OCI-LY3 (cell line): Measurements from ENCODE around the gene KAZN.

Experiments
- H2AFZ ChIP-seq: fragments of 200-600, 300-600 bp; shearing (Covaris generic); 2 replicates; pipeline ENCODE4 v1.6.0; 2014; ENCODE audit warnings: antibody characterized with exemption, low read depth, low read length
- H3K27ac ChIP-seq: fragments of 200-600, 300-600 bp; sonication (generic); 2 replicates; pipeline ENCODE4 v1.5.1; 2014; ENCODE audit warnings: mild to moderate bottlenecking, low read length, moderate library complexity, mixed read lengths
- H3K27me3 ChIP-seq: fragments of 200-600, 300-600 bp; sonication (generic); 2 replicates; pipeline ENCODE4 v1.6.1; 2014; ENCODE audit warnings: low read depth, low read length, mixed read lengths
- H3K36me3 ChIP-seq: fragments of 200-600, 300-600 bp; sonication (generic); replicated peaks from 2 replicates; pipeline ENCODE3; 2014; ENCODE audit warnings: low read depth, low read length, mixed read lengths
- H3K4me1 ChIP-seq: fragments of 300-600, 200-600 bp; sonication (generic); 2 replicates; pipeline ENCODE4 v1.6.1; 2014; ENCODE audit warnings: low read length, mixed read lengths
- H3K4me2 ChIP-seq: fragments of 200-600, 300-600 bp; sonication (generic); 2 replicates; pipeline ENCODE4 v1.6.1; 2014; ENCODE audit warnings: low read length, mixed read lengths
- H3K4me3 ChIP-seq: fragments of 300-600, 200-600 bp; sonication (generic); 2 replicates; pipeline ENCODE4 v1.5.1; 2014; ENCODE audit warnings: antibody characterized with exemption, mild to moderate bottlenecking, low read length, moderate library complexity
- H3K79me2 ChIP-seq: fragments of 300-600, 200-600 bp; shearing (Covaris generic); 2 replicates; pipeline ENCODE4 v1.6.1; 2014; ENCODE audit warnings: mild to moderate bottlenecking, low read length, mixed read lengths
- H3K9ac ChIP-seq: fragments of 300-600, 200-600 bp; shearing (Covaris generic); 2 replicates; pipeline ENCODE4 v1.6.0; 2014; ENCODE audit warnings: mild to moderate bottlenecking, low read length, moderate library complexity
- H3K9me3 ChIP-seq: fragments of 200-600, 300-600 bp; shearing (Covaris generic); 2 replicates; pipeline ENCODE4 v1.6.1; 2014; ENCODE audit warnings: low read length, mixed read lengths; ENCODE audit not compliant: insufficient read depth
- H4K20me1 ChIP-seq: fragments of 200-600, 300-600 bp; sonication (generic); 2 replicates; pipeline ENCODE4 v1.6.1; 2016; ENCODE audit warnings: low read length, mixed read lengths; ENCODE audit not compliant: insufficient read depth
- EZH2phosphoT487 ChIP-seq: fragments of 200-600 bp; shearing (Covaris generic); IDR thresholded peaks from 2 replicates; pipeline ENCODE4 v1.6.1; 2018; ENCODE audit warnings: antibody characterized with exemption, mixed run types, low read depth
- TF ChIP-seq, protein P1 (sequence below): fragments of 200-600, 300-600 bp; sonication (generic); IDR thresholded peaks from 2 replicates; pipeline ENCODE4 v1.5.1; 2014; ENCODE audit warnings: antibody characterized with exemption, low read length, low read depth

The KAZN gene

DNA sequence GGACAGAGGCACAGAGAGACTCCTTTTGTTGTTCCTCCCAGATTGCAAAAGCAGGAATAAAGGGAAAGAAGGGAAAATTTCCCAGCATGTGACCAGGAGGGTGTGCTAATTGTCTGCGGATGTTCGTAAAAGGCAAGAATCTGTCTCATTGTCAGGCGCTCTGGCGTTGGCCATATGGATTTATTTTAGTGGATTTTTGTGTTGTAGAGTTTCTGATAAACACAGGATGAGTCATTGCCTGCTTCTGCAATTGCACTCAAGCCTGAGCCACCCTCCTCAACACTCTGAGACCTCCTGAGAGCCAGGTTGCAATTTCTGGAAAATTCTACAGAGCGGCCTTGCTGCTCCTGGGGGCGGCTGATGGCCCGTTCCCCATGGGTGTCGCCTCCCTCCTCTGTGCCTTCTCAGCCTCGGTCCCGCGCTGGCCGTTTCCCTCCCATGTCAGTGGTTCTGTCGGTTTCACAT is 227.7 kb downstream of the KAZN start:
- Histone ChIP-seq H2AFZ (no peak overlapping the region), H3K4me3 (no peak overlapping the region), H3K9ac (no peak overlapping the region), H3K4me1 (no peaks in the 10 kb centered on the region), H3K4me2 (no peak overlapping the region), H3K36me3 (no peaks in the 10 kb centered on the region), H4K20me1 (no peaks in the 10 kb centered on the region), H3K9me3 (no peaks in the 10 kb centered on the region), H3K79me2 (no peaks in the 10 kb centered on the region), H3K27ac (no peak overlapping the region), H3K27me3 (no peaks in the 10 kb centered on the region)
- TF ChIP-seq EZH2phosphoT487 = no peak
- TF ChIP-seq, protein P1, sequence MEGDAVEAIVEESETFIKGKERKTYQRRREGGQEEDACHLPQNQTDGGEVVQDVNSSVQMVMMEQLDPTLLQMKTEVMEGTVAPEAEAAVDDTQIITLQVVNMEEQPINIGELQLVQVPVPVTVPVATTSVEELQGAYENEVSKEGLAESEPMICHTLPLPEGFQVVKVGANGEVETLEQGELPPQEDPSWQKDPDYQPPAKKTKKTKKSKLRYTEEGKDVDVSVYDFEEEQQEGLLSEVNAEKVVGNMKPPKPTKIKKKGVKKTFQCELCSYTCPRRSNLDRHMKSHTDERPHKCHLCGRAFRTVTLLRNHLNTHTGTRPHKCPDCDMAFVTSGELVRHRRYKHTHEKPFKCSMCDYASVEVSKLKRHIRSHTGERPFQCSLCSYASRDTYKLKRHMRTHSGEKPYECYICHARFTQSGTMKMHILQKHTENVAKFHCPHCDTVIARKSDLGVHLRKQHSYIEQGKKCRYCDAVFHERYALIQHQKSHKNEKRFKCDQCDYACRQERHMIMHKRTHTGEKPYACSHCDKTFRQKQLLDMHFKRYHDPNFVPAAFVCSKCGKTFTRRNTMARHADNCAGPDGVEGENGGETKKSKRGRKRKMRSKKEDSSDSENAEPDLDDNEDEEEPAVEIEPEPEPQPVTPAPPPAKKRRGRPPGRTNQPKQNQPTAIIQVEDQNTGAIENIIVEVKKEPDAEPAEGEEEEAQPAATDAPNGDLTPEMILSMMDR = no peak

DNA sequence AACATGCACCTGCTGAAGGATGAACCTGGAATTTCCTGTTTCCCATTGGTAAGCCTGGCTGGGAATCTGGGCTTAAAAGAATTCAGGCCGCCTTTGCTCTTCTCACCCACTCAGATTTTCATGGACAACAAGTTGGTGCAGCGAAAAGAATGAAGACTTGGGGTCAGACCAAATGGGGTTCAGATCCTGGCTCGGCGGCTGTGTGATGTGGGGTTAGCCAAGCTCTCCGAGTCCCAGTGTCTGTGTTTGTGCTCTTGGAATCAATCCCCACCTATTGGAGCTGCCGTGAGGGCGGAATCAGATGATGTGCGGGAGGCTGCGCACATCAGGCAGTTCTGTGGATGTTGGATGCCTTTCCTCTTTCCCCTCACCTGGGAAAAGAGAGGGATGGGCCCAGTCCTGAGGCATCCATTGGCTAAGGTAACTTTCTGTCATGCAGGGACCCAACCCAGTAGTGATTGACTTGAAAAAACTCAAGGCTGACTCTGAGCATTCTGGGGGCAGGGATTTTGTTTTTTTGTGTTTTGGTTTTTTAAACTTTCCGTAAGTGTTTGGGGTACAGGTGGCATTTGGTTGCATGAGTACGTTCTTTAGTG is 228.3 kb downstream of the KAZN start:
- Histone ChIP-seq H3K9me3 (no peaks in the 10 kb centered on the region), H3K27me3 (no peaks in the 10 kb centered on the region), H3K4me3 (no peak overlapping the region), H4K20me1 (no peaks in the 10 kb centered on the region), H3K79me2 (no peaks in the 10 kb centered on the region), H3K36me3 (no peaks in the 10 kb centered on the region), H2AFZ (no peak overlapping the region), H3K4me2 (no peak overlapping the region), H3K27ac (no peak overlapping the region), H3K4me1 (no peaks in the 10 kb centered on the region), H3K9ac (no peak overlapping the region)
- no peak for TF ChIP-seq EZH2phosphoT487

DNA sequence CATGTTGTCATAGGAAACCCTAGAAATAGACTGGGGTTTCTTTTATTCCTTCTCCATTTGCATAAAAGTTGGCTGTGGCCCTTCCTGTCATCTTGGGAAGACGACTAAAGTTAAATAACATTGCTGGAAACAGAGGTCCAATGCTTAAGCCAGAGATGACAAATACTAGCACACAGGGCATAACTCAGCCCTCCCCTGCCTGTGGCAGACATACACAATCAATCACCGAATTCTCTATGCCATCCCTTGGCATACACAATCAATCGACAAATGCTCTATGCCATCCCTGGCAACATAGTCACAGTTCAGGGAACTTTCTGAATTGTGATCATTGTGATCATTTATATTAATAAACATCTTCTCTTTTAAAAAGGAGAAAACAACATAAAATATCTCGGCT is 229.4 kb downstream of the KAZN start:
- H2AFZ ChIP-seq = no peak overlapping the region
- no peaks in the 10 kb centered on the region for H3K36me3 ChIP-seq
- no peaks in the 10 kb centered on the region for H3K27me3 ChIP-seq
- no peaks in the 10 kb centered on the region for H3K79me2 ChIP-seq
- no peak overlapping the region for H3K4me3 ChIP-seq
- TF ChIP-seq, protein P1 = no peak
- no peak for TF ChIP-seq EZH2phosphoT487
- no peaks in the 10 kb centered on the region for H3K9me3 ChIP-seq
- no peaks in the 10 kb centered on the region for H4K20me1 ChIP-seq
- H3K4me2 ChIP-seq = no peak overlapping the region
- H3K27ac ChIP-seq = no peak overlapping the region
- H3K9ac ChIP-seq = no peak overlapping the region
- no peaks in the 10 kb centered on the region for H3K4me1 ChIP-seq

DNA sequence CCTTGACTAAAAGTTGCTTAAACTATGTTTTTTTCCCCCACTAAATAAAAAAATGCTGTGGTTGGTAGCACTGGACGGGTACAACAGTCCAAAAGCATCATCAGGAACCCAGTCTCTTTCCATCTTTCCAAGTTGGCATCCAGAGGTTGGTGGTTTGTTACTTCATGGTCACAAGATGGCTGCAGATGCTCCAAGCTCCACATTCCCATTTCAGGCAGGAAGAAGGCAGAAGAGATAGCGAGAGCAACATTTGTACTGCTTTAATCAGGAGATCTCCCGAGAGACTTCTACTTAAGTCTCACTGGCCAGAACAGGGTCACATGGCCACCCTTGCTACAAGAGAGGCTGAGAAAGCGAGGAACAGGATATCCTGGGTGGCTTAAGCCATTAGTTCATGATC is 230.2 kb downstream of the KAZN start:
- no peak overlapping the region for H3K4me3 ChIP-seq
- no peak overlapping the region for H2AFZ ChIP-seq
- H3K9me3 ChIP-seq = no peaks in the 10 kb centered on the region
- TF ChIP-seq, protein P1 = no peak
- H4K20me1 ChIP-seq = no peaks in the 10 kb centered on the region
- no peaks in the 10 kb centered on the region for H3K36me3 ChIP-seq
- no peaks in the 10 kb centered on the region for H3K79me2 ChIP-seq
- H3K4me2 ChIP-seq = no peak overlapping the region
- H3K27me3 ChIP-seq = no peaks in the 10 kb centered on the region
- no peaks in the 10 kb centered on the region for H3K4me1 ChIP-seq
- H3K27ac ChIP-seq = no peak overlapping the region
- H3K9ac ChIP-seq = no peak overlapping the region

DNA sequence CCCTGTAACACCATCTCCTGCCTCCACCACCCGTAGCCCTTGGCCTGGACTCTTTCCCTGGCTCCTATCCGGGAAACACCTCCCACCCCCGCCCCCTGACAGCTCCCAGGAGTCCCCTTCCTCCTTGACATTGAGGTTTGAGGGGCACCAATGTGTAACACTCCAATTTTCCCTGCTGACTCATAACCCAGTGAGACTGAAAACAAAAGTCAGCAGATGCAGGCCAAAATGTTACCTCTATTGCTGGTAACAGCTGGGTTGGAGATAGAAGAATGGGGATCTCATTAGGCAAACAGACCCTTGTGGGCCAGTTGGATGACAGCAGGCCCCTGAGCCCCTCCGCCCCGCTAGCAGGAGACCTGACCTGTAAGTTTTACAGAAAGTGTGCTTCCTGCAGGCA is 237.2 kb downstream of the KAZN start:
- Histone ChIP-seq H3K27ac (no peak overlapping the region), H3K36me3 (no peaks in the 10 kb centered on the region), H3K4me3 (no peak overlapping the region), H3K4me2 (no peak overlapping the region), H3K79me2 (no peaks in the 10 kb centered on the region), H3K27me3 (no peaks in the 10 kb centered on the region), H3K9me3 (no peaks in the 10 kb centered on the region), H4K20me1 (no peaks in the 10 kb centered on the region), H2AFZ (no peak overlapping the region), H3K9ac (no peak overlapping the region), H3K4me1 (no peaks in the 10 kb centered on the region)
- no peak for TF ChIP-seq EZH2phosphoT487
- TF ChIP-seq, protein P1 = no peak
